Stimulated activated CD8-positive, alpha-beta memory T cell treated with anti-CD3 and anti-CD28 coated beads, Interleukin-2, amount 100 ng/mL, for 48 hours (primary cell): ENCODE data around the gene CHN2.

Experiments used
- DNase-seq, 2 donors: peaks; one replicate each; pipeline ENCODE4 v3.0.0-alpha.2; 2020; ENCODE audit warnings: low read depth in 2 of 2

CHN2 gene

GRCh38 chr7:29362380-29362779, 167.8 kb downstream of the CHN2 start:
- DNase-seq, result no peak

GRCh38 chr7:29363636-29364425, 169.3 kb downstream of the CHN2 start:
- no peak for DNase-seq

- DNase-seq, result no peak
These were observed 170.1 kb downstream of the CHN2 start for GRCh38 chr7:29364661-29365060.

- DNase-seq, result no peak
These were observed 170.8 kb downstream of the CHN2 start for GRCh38 chr7:29365423-29365822.

GRCh38 chr7:29367784-29368183, 173.2 kb downstream of the CHN2 start:
- DNase-seq, result no peak

- no peak for DNase-seq
These were observed 175.4 kb downstream of the CHN2 start for GRCh38 chr7:29369909-29370488.

GRCh38 chr7:29370531-29371314, 176.1 kb downstream of the CHN2 start:
- no peak for DNase-seq

GRCh38 chr7:29371472-29371871, 176.9 kb downstream of the CHN2 start:
- no peak for DNase-seq

- no peak for DNase-seq
These were observed 177.9 kb downstream of the CHN2 start for GRCh38 chr7:29372351-29373090.

- DNase-seq, result no peak
These were observed 181.3 kb downstream of the CHN2 start for GRCh38 chr7:29375641-29376562.

- no peak for DNase-seq
These were observed 183.1 kb downstream of the CHN2 start for GRCh38 chr7:29377718-29378117.

GRCh38 chr7:29379551-29379950, 185.0 kb downstream of the CHN2 start:
- no peak for DNase-seq

GRCh38 chr7:29381206-29382094, 186.9 kb downstream of the CHN2 start:
- DNase-seq, result no peak

GRCh38 chr7:29384277-29384676, 189.7 kb downstream of the CHN2 start:
- DNase-seq, result no peak

GRCh38 chr7:29385214-29385814, 190.7 kb downstream of the CHN2 start:
- DNase-seq, result no peak

- DNase-seq, result no peak
These were observed 191.7 kb downstream of the CHN2 start for GRCh38 chr7:29386196-29386765.

- DNase-seq, result no peak
These were observed 196.7 kb downstream of the CHN2 start for GRCh38 chr7:29391262-29391661.

- no peak for DNase-seq
These were observed 199.7 kb downstream of the CHN2 start for GRCh38 chr7:29394321-29394720.

- no peak for DNase-seq
These were observed 202.0 kb downstream of the CHN2 start for GRCh38 chr7:29396563-29396962.
